Trophoblast cell (in vitro differentiated cells and primary cell): Measurements from ENCODE around the gene IRX2.

ENCODE experiments used
- DNase-seq, 2 donors: peaks; one replicate each; pipeline ENCODE4 v3.0.0-alpha.2; 2016
- H2AFZ ChIP-seq: 2 replicates; pipeline ENCODE4 v1.6.1; 2013; ENCODE audit warnings: low read length, moderate library complexity, mild to moderate bottlenecking; ENCODE audit not compliant: insufficient read depth, poor library complexity
- H2AK5ac ChIP-seq: 2 replicates; pipeline ENCODE4 v1.6.1; 2013; ENCODE audit warnings: mild to moderate bottlenecking, low read length
- H2BK120ac ChIP-seq: 2 replicates; pipeline ENCODE4 v1.6.1; 2013; ENCODE audit warnings: low read length, mild to moderate bottlenecking, moderate library complexity; ENCODE audit not compliant: insufficient read depth, poor library complexity
- H2BK12ac ChIP-seq: 2 replicates; pipeline ENCODE4 v1.6.1; 2013; ENCODE audit warnings: mild to moderate bottlenecking, low read length, moderate library complexity
- H2BK5ac ChIP-seq: 2 replicates; pipeline ENCODE4 v1.6.1; 2013; ENCODE audit warnings: low read length, low read depth, moderate library complexity, mild to moderate bottlenecking; ENCODE audit not compliant: poor library complexity
- H3K14ac ChIP-seq: 2 replicates; pipeline ENCODE4 v1.6.1; 2013; ENCODE audit warnings: mild to moderate bottlenecking, low read length
- H3K18ac ChIP-seq: 2 replicates; pipeline ENCODE4 v1.6.1; 2013; ENCODE audit warnings: mild to moderate bottlenecking, low read length
- H3K23ac ChIP-seq: 2 replicates; pipeline ENCODE4 v1.6.1; 2013; ENCODE audit warnings: low read length
- H3K27ac ChIP-seq: 2 replicates; pipeline ENCODE4 v1.5.1; 2013; ENCODE audit warnings: low read depth, mild to moderate bottlenecking, inconsistent platforms, low read length, moderate library complexity
- H3K27me3 ChIP-seq: 2 replicates; pipeline ENCODE4 v1.6.1; 2013; ENCODE audit warnings: inconsistent platforms, mild to moderate bottlenecking, low read length, moderate library complexity; ENCODE audit not compliant: insufficient read depth
- H3K36me3 ChIP-seq, 2 experiments: 1 replicate in 1 of 2; 2 replicates in 1 of 2; pipeline ENCODE4 v1.6.1; 2013; ENCODE audit warnings: low read length in 2 of 2, mild to moderate bottlenecking in 2 of 2, moderate library complexity in 1 of 2; ENCODE audit not compliant: insufficient read depth in 2 of 2, control insufficient read depth in 1 of 2
- H3K4ac ChIP-seq: 2 replicates; pipeline ENCODE4 v1.6.1; 2013; ENCODE audit warnings: low read depth, mild to moderate bottlenecking, low read length, moderate library complexity
- H3K4me1 ChIP-seq, 2 experiments: 1 replicate in 1 of 2; 2 replicates in 1 of 2; pipeline ENCODE4 v1.6.1; 2013; ENCODE audit warnings: low read length in 2 of 2, mild to moderate bottlenecking in 2 of 2, moderate library complexity in 1 of 2; ENCODE audit not compliant: insufficient read depth in 2 of 2, control insufficient read depth in 1 of 2
- H3K4me2 ChIP-seq: 2 replicates; pipeline ENCODE4 v1.6.1; 2013; ENCODE audit warnings: inconsistent platforms, mild to moderate bottlenecking, low read length, moderate library complexity
- H3K4me3 ChIP-seq: 2 replicates; pipeline ENCODE4 v1.5.1; 2013; ENCODE audit warnings: mild to moderate bottlenecking, low read depth, low read length, inconsistent platforms
- H3K79me1 ChIP-seq: one replicate; pipeline ENCODE4 v1.6.1; 2013; ENCODE audit warnings: low read length
- H3K79me2 ChIP-seq: 2 replicates; pipeline ENCODE4 v1.6.1; 2013; ENCODE audit warnings: low read length, mild to moderate bottlenecking; ENCODE audit not compliant: control insufficient read depth, insufficient read depth, poor library complexity
- H3K9ac ChIP-seq: 2 replicates; pipeline ENCODE4 v1.6.1; 2013; ENCODE audit warnings: mild to moderate bottlenecking, low read length
- H3K9me3 ChIP-seq: 2 replicates; pipeline ENCODE4 v1.6.1; 2013; ENCODE audit warnings: low read depth, mild to moderate bottlenecking, control low read depth, inconsistent platforms, low read length; ENCODE audit not compliant: insufficient read depth
- H4K12ac ChIP-seq: 2 replicates; pipeline ENCODE4 v1.6.1; 2013; ENCODE audit warnings: low read depth, mild to moderate bottlenecking, low read length, moderate library complexity
- H4K8ac ChIP-seq: 2 replicates; pipeline ENCODE4 v1.6.1; 2013; ENCODE audit warnings: low read depth, mild to moderate bottlenecking, low read length, moderate library complexity
- H4K91ac ChIP-seq: one replicate; pipeline ENCODE4 v1.6.1; 2013; ENCODE audit warnings: low read depth, mild to moderate bottlenecking, low read length, moderate library complexity
- WGBS: extraction: QIAGEN DNeasy Blood & Tissue Kit; methylation state at CpG from one replicate; pipeline ENCODE4 v1.1.7; 2013; ENCODE audit warnings: missing lambda C conversion rate; ENCODE audit not compliant: insufficient read length, insufficient coverage; ENCODE audit errors: extremely low coverage; 5-methylcytosine and 5-hydroxymethylcytosine counted together

The IRX2 gene

GRCh38 chr5:2725980-2726765, 25.3 kb downstream of the IRX2 start:
- Histone ChIP-seq H3K4ac (no peak overlapping the region), H3K4me3 (no peak overlapping the region), H2BK120ac (no peak overlapping the region), H3K27me3 (no peaks in the 10 kb centered on the region), H3K18ac (no peak overlapping the region), H2BK12ac (no peak overlapping the region), H2AK5ac (no peak overlapping the region), H3K27ac (no peak overlapping the region), H4K8ac (no peak overlapping the region), H3K14ac (no peak overlapping the region), H3K36me3 (no peaks in the 10 kb centered on the region), H2AFZ (no peak overlapping the region), H3K23ac (no peak overlapping the region), H3K4me1 (no peaks in the 10 kb centered on the region), H4K12ac (no peak overlapping the region), H4K91ac (no peak overlapping the region), H3K79me2 (no peaks in the 10 kb centered on the region), H3K79me1 (no peaks in the 10 kb centered on the region), H3K4me2 (no peak overlapping the region), H3K9me3 (no peaks in the 10 kb centered on the region), H2BK5ac (no peak overlapping the region), H3K9ac (no peak overlapping the region)
- no peak for DNase-seq
- no CpG with 5 or more reads among the region's 23 CpGs for WGBS

GRCh38 chr5:2724831-2725230, 26.6 kb downstream of the IRX2 start:
- no peak overlapping the region for H3K27ac ChIP-seq
- no peak overlapping the region for H4K8ac ChIP-seq
- no peak overlapping the region for H4K91ac ChIP-seq
- H3K18ac ChIP-seq = no peak overlapping the region
- H3K36me3 ChIP-seq = no peaks in the 10 kb centered on the region
- no peaks in the 10 kb centered on the region for H3K27me3 ChIP-seq
- no peak overlapping the region for H2AK5ac ChIP-seq
- H3K14ac ChIP-seq = no peak overlapping the region
- H4K12ac ChIP-seq = no peak overlapping the region
- H3K9me3 ChIP-seq = no peaks in the 10 kb centered on the region
- peak overlapping the region; percentile 13 for H3K4me3 ChIP-seq
- no peak overlapping the region for H2BK12ac ChIP-seq
- H3K4me2 ChIP-seq = no peak overlapping the region
- H2AFZ ChIP-seq = no peak overlapping the region
- no peak overlapping the region for H3K9ac ChIP-seq
- H3K23ac ChIP-seq = no peak overlapping the region
- H3K79me1 ChIP-seq = no peaks in the 10 kb centered on the region
- no peaks in the 10 kb centered on the region for H3K4me1 ChIP-seq
- WGBS = no CpG with 5 or more reads among the region's 5 CpGs
- no peak for DNase-seq
- H3K79me2 ChIP-seq = no peaks in the 10 kb centered on the region
- no peak overlapping the region for H2BK120ac ChIP-seq
- H3K4ac ChIP-seq = no peak overlapping the region
- H2BK5ac ChIP-seq = no peak overlapping the region

GRCh38 chr5:2724031-2724581, 27.4 kb downstream of the IRX2 start:
- Histone ChIP-seq H2BK5ac (no peak overlapping the region), H3K9ac (no peak overlapping the region), H4K12ac (no peak overlapping the region), H3K4ac (no peak overlapping the region), H3K4me2 (no peak overlapping the region), H3K18ac (no peak overlapping the region), H2AK5ac (no peak overlapping the region), H2BK12ac (no peak overlapping the region), H3K23ac (no peak overlapping the region), H3K14ac (no peak overlapping the region), H4K8ac (no peak overlapping the region), H3K79me2 (no peaks in the 10 kb centered on the region), H3K36me3 (no peaks in the 10 kb centered on the region), H3K79me1 (no peaks in the 10 kb centered on the region), H3K4me1 (no peaks in the 10 kb centered on the region), H3K27ac (no peak overlapping the region), H2AFZ (no peak overlapping the region), H3K27me3 (no peaks in the 10 kb centered on the region), H2BK120ac (no peak overlapping the region), H4K91ac (no peak overlapping the region), H3K9me3 (no peaks in the 10 kb centered on the region), H3K4me3 (no peak overlapping the region)
- WGBS = no CpG with 5 or more reads among the region's 12 CpGs
- DNase-seq = no peak

DNA sequence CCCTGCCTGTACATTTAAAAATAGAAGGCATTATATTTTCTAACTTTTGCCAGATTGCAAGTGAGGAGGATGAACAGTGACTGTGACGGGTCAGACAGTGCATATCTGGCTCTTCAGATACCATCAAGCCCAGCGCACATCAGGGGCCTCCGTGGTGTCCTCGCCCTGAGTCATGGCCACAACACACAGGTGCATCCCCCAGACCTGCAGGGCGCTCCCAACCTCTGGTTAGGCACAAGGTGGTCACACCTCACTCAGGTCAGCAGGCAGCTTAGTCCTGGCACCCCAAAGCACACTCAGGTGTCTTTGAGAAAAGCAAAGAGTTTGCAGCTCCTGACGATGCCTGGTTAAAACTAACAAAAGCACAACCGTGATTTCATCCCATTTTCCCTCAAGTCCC, 28.6 kb downstream of the IRX2 start:
- H2BK5ac ChIP-seq = no peak overlapping the region
- H2BK12ac ChIP-seq = no peak overlapping the region
- no peak overlapping the region for H2AFZ ChIP-seq
- DNase-seq = no peak
- H3K27me3 ChIP-seq = no peaks in the 10 kb centered on the region
- no peak overlapping the region for H3K27ac ChIP-seq
- no peak overlapping the region for H3K4ac ChIP-seq
- H3K9me3 ChIP-seq = no peaks in the 10 kb centered on the region
- H3K9ac ChIP-seq = no peak overlapping the region
- H3K4me2 ChIP-seq = no peak overlapping the region
- no CpG with 5 or more reads among the region's 7 CpGs for WGBS
- H4K91ac ChIP-seq = no peak overlapping the region
- no peaks in the 10 kb centered on the region for H3K36me3 ChIP-seq
- no peaks in the 10 kb centered on the region for H3K79me1 ChIP-seq
- H3K4me3 ChIP-seq = no peak overlapping the region
- no peaks in the 10 kb centered on the region for H3K79me2 ChIP-seq
- no peak overlapping the region for H3K14ac ChIP-seq
- no peak overlapping the region for H2AK5ac ChIP-seq
- H3K23ac ChIP-seq = no peak overlapping the region
- no peak overlapping the region for H3K18ac ChIP-seq
- no peak overlapping the region for H4K8ac ChIP-seq
- H2BK120ac ChIP-seq = no peak overlapping the region
- H3K4me1 ChIP-seq = no peaks in the 10 kb centered on the region
- H4K12ac ChIP-seq = no peak overlapping the region
